ENCODE results near the gene PRKG1. TPM values are rescaled to one million over a fixed set of nuclear protein-coding genes. Genes with fewer than 3 reads are reported as not detected.

PRKG1 gene
- total and polyA plus RNA-seq, 2 of the 4 experiments (the other 2 are of a cell fraction), result 3.5 to 18.3 TPM

DNA sequence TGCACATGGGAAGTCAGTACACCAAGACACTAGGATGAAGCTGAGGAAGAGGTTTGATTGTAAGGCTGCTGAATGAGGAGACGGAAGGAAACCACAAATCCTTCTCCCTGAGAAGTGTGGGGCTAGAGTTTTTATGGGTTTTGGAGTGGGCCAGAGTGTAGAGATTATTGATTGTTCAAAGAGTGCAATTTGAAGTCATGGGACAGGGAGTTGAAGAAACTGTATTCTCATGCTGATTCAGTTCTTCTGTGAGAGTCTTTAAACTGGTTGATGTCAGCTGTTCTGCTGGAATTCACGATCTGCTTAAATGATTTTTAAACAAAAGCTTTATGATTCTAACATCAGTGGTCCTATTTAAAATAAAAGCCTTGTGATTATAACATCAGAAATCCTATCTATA, 533.9 kb downstream of the PRKG1 start:
- Histone ChIP-seq H4K91ac (ENCODE audit: insufficient read depth, low read depth, low read length) (no peak overlapping the region), H3K27ac (ENCODE audit: insufficient read depth, low read length) (no peak overlapping the region), H3K79me1 (ENCODE audit: low read depth in 1 of 2, low read length in 2 of 2) (peaks cover 0 to 3% of the 10 kb centered on the region in 2 experiments; a peak in 1 of 4 replicates), H3K9me1 (ENCODE audit: insufficient read depth, low read length) (no peaks in the 10 kb centered on the region), H2AK9ac (replicated peaks; ENCODE audit: low read depth, low read length, poor library complexity) (no peak overlapping the region), H3K9me3 (ENCODE audit: control insufficient read depth, insufficient read depth, low read length) (no peaks in the 10 kb centered on the region), H4K8ac (ENCODE audit: low read depth in 2 of 2, low read length in 2 of 2) (no peak overlapping the region), H3K56ac (ENCODE audit: extremely low read depth, insufficient read depth, low read length) (no peak overlapping the region), H2BK15ac (ENCODE audit: low read depth, low read length) (no peak overlapping the region), H2BK120ac (ENCODE audit: low read depth, low read length) (no peak overlapping the region), H2AFZ (replicated peaks; ENCODE audit: low read length, poor library complexity) (no peak overlapping the region), H3K4me1 (ENCODE audit: control insufficient read depth, insufficient read depth, low read length) (no peaks in the 10 kb centered on the region), H4K20me1 (ENCODE audit: insufficient read depth, low read length) (peaks cover 4% of the 10 kb centered on the region; the same call in 1 of the 2 replicates), H2BK5ac (ENCODE audit: low read depth, low read length, poor library complexity, severe bottlenecking) (no peak overlapping the region), H3K4me3 (ENCODE audit: insufficient read depth, low read depth, low read length) (no peak overlapping the region), H3K9ac (ENCODE audit: low read depth, low read length) (no peak overlapping the region), H3K23ac (ENCODE audit: low read depth, low read length) (no peak overlapping the region), H3K4ac (ENCODE audit: low read depth, low read length) (no peak overlapping the region), H2AK5ac (ENCODE audit: low read depth, low read length) (no peak overlapping the region), H3K27me3 (ENCODE audit: control insufficient read depth, insufficient read depth, low read length) (no peaks in the 10 kb centered on the region), H3K14ac (replicated peaks; ENCODE audit: low read depth, low read length) (no peak overlapping the region), H4K5ac (ENCODE audit: low read depth, low read length) (no peak overlapping the region), H3K36me3 (ENCODE audit: control insufficient read depth, insufficient read depth, low read length) (no peaks in the 10 kb centered on the region), H3K4me2 (ENCODE audit: low read depth, low read length) (no peak overlapping the region), H2BK20ac (ENCODE audit: low read depth, low read length) (no peak overlapping the region), H3K18ac (ENCODE audit: low read depth, low read length) (no peak overlapping the region)
- POLR2A ChIA-PET (ENCODE audit: unreplicated experiment), result no interaction called here
- DNase-seq (no peak), ATAC-seq (ENCODE audit: low read depth) (no peak)
- no TSS peak for BruUV-seq (replicated peaks)
- WGBS, 2 experiments (ENCODE audit: extremely low coverage in 2 of 2, insufficient read length in 1 of 2), result 100% methylated on average over 1 of the region's 2 CpGs; no CpG with 5 or more reads in 1 of the 2 experiments
- CTCF ChIA-PET, result interaction anchor here (0.6 kb wide), 1 partner anchor 31 kb away, joined by 3 read pairs; no protein-coding TSS in a partner anchor
- TF ChIP-seq NFE2L2 (IDR thresholded peaks at IDR 0.05; ENCODE audit: low read depth, low read length) (no peak), POLR2A (IDR thresholded peaks at IDR 0.05; ENCODE audit: low read depth, low read length) (no peak), CEBPB (IDR thresholded peaks at IDR 0.05; ENCODE audit: low read depth, low read length) (no peak), SMC3 (IDR thresholded peaks at IDR 0.05; ENCODE audit: low read depth, low read length) (no peak), MAZ (IDR thresholded peaks at IDR 0.05; ENCODE audit: borderline replicate concordance, low read depth, low read length) (no peak), CHD1 (IDR thresholded peaks at IDR 0.05; ENCODE audit: low read depth, low read length) (no peak), RCOR1 (IDR thresholded peaks at IDR 0.05; ENCODE audit: insufficient replicate concordance, low read length) (no peak), MXI1 (IDR thresholded peaks at IDR 0.05; ENCODE audit: borderline replicate concordance, low read depth, low read length) (no peak), RFX5 (IDR thresholded peaks at IDR 0.05; ENCODE audit: low read depth, low read length) (no peak), ELK1 (IDR thresholded peaks at IDR 0.05; ENCODE audit: borderline replicate concordance, low read depth, low read length) (no peak), BHLHE40 (IDR thresholded peaks at IDR 0.05; ENCODE audit: low read depth, low read length) (no peak), RAD21 (IDR thresholded peaks at IDR 0.05; ENCODE audit: low read length) (no peak)
- TF ChIP-seq, protein P1, sequence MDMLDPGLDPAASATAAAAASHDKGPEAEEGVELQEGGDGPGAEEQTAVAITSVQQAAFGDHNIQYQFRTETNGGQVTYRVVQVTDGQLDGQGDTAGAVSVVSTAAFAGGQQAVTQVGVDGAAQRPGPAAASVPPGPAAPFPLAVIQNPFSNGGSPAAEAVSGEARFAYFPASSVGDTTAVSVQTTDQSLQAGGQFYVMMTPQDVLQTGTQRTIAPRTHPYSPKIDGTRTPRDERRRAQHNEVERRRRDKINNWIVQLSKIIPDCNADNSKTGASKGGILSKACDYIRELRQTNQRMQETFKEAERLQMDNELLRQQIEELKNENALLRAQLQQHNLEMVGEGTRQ (IDR thresholded peaks at IDR 0.05; ENCODE audit: low read depth, low read length), result no peak
- TF ChIP-seq, protein P2, sequence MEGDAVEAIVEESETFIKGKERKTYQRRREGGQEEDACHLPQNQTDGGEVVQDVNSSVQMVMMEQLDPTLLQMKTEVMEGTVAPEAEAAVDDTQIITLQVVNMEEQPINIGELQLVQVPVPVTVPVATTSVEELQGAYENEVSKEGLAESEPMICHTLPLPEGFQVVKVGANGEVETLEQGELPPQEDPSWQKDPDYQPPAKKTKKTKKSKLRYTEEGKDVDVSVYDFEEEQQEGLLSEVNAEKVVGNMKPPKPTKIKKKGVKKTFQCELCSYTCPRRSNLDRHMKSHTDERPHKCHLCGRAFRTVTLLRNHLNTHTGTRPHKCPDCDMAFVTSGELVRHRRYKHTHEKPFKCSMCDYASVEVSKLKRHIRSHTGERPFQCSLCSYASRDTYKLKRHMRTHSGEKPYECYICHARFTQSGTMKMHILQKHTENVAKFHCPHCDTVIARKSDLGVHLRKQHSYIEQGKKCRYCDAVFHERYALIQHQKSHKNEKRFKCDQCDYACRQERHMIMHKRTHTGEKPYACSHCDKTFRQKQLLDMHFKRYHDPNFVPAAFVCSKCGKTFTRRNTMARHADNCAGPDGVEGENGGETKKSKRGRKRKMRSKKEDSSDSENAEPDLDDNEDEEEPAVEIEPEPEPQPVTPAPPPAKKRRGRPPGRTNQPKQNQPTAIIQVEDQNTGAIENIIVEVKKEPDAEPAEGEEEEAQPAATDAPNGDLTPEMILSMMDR (conservative IDR thresholded peaks at IDR 0.05; ENCODE audit: low read depth, low read length), result no peak
- dilution Hi-C loops (cut with HindIII; ENCODE audit: low sequenced_read_pairs, unreplicated experiment), result no loop called here
- in situ Hi-C loops (cut with MboI; ENCODE audit: low sequenced_read_pairs), result no loop called here
- intact Hi-C loops (cut with micrococcal nuclease), result no loop called here
